Type B pancreatic cell (in vitro differentiated cells): Measurements from ENCODE around the gene CDH18. TPM values are rescaled to one million over a fixed set of nuclear protein-coding genes. Genes with fewer than 3 reads are reported as not detected.

Experiments used
- DNase-seq: peaks from one replicate; pipeline ENCODE4 v3.0.0; 2021; ENCODE audit warnings: mixed read lengths; ENCODE audit not compliant: unreplicated experiment; ENCODE audit errors: extremely low spot score
- H3K27ac Mint-ChIP-seq: 2 replicates; pipeline ENCODE4 v1.8.0; 2021; ENCODE audit warnings: mild to moderate bottlenecking, mixed read lengths
- H3K27me3 Mint-ChIP-seq: 2 replicates; pipeline ENCODE4 v1.8.0; 2021; ENCODE audit warnings: mixed read lengths
- H3K36me3 Mint-ChIP-seq: 2 replicates; pipeline ENCODE4 v1.8.0; 2021; ENCODE audit warnings: mixed read lengths
- H3K4me1 Mint-ChIP-seq: one replicate; pipeline ENCODE4 v1.8.0; 2021; ENCODE audit warnings: mixed read lengths; ENCODE audit not compliant: unreplicated experiment
- H3K4me3 Mint-ChIP-seq: 2 replicates; pipeline ENCODE4 v1.8.0; 2021; ENCODE audit warnings: mild to moderate bottlenecking, mixed read lengths
- H3K9me3 Mint-ChIP-seq: 2 replicates; pipeline ENCODE4 v1.8.0; 2021; ENCODE audit warnings: mixed read lengths
- total RNA-seq: library from RNA; stranded (reverse); gene quantifications from 2 replicates; pipeline ENCODE4 v1.2.1, GENCODE V29; 2021; ENCODE audit warnings: low replicate concordance
- TF ChIP-seq, protein P1 (sequence below): fragments of 200-600 bp; sonication (generic); conservative IDR thresholded peaks from 2 replicates; pipeline ENCODE4 v1.5.0; 2021; ENCODE audit warnings: antibody characterized with exemption, mild to moderate bottlenecking

Gene CDH18
- total RNA-seq, 1 donor from 2014 or later, result 20.2 TPM

DNA sequence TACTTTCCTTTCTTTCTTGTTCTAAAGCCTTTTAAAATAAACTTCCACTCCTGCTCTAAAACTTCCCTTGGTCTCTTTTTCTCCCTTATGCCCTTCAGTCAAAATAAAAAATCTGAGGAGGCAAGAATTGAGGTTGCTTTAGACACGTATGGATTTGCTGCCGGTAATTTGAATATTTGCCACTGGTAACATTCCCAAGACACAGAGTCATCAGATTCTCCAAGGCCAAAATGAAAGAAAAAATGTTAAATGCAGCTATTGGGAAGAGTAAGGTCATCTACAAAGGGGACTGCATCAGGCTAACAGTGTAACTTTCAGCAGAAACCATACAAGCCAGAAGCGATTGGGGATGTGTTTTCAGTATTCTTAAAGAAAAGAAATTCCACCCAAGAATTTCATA, 311.1 kb downstream of the CDH18 start:
- no peak overlapping the region for H3K4me3 Mint-ChIP-seq
- TF ChIP-seq, protein P1, sequence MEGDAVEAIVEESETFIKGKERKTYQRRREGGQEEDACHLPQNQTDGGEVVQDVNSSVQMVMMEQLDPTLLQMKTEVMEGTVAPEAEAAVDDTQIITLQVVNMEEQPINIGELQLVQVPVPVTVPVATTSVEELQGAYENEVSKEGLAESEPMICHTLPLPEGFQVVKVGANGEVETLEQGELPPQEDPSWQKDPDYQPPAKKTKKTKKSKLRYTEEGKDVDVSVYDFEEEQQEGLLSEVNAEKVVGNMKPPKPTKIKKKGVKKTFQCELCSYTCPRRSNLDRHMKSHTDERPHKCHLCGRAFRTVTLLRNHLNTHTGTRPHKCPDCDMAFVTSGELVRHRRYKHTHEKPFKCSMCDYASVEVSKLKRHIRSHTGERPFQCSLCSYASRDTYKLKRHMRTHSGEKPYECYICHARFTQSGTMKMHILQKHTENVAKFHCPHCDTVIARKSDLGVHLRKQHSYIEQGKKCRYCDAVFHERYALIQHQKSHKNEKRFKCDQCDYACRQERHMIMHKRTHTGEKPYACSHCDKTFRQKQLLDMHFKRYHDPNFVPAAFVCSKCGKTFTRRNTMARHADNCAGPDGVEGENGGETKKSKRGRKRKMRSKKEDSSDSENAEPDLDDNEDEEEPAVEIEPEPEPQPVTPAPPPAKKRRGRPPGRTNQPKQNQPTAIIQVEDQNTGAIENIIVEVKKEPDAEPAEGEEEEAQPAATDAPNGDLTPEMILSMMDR, result no peak
- H3K4me1 Mint-ChIP-seq, result no peaks in the 10 kb centered on the region
- no peak overlapping the region for H3K27ac Mint-ChIP-seq
- DNase-seq, result no peak
- no peaks in the 10 kb centered on the region for H3K27me3 Mint-ChIP-seq
- peaks cover 5% of the 10 kb centered on the region for H3K9me3 Mint-ChIP-seq
- H3K36me3 Mint-ChIP-seq, result no peaks in the 10 kb centered on the region

DNA sequence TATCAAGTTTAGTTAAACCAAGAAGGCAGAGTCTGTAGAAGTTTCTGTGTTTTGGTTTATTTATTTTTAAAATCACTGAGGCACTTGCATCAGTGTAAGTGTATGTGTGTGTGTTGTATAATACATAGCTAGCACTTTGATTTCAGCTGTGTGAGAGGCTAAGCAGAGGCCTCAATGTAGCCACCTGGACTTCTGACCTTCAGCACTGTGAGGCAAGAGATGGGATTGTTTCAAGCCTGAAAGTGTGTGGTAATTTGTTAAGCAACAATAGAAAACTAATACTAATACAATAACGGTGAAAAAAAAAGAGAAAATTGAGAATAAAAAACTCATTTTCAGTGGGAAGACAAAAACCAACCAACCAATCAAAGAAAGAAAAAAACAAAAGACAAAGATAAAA, 327.3 kb downstream of the CDH18 start:
- H3K27ac Mint-ChIP-seq, result no peak overlapping the region
- TF ChIP-seq, protein P1, result no peak
- H3K4me3 Mint-ChIP-seq, result no peak overlapping the region
- no peaks in the 10 kb centered on the region for H3K9me3 Mint-ChIP-seq
- no peaks in the 10 kb centered on the region for H3K4me1 Mint-ChIP-seq
- no peaks in the 10 kb centered on the region for H3K36me3 Mint-ChIP-seq
- H3K27me3 Mint-ChIP-seq, result no peaks in the 10 kb centered on the region
- no peak for DNase-seq

DNA sequence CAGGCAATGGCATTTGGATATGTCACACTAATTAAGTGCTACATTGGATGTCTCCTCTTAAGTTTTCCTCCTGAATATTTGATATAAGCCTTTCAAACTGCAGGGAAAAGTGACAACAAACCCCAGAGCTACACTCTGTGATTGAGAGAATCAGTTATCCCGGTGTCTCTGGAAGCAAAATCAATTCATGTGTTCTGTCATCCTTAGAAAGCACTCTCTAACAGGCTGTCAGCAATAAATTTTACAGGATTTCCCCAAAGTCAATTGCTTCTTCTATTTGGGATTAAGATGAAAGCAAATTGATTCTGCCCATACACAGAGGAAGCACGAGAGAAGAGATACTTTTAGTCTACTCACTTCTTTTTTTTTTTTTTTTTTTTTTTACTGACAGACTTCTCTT, 332.4 kb downstream of the CDH18 start:
- H3K36me3 Mint-ChIP-seq, result no peaks in the 10 kb centered on the region
- no peak for DNase-seq
- H3K4me3 Mint-ChIP-seq, result no peak overlapping the region
- TF ChIP-seq, protein P1, result no peak
- H3K27me3 Mint-ChIP-seq, result no peaks in the 10 kb centered on the region
- H3K27ac Mint-ChIP-seq, result no peak overlapping the region
- no peaks in the 10 kb centered on the region for H3K9me3 Mint-ChIP-seq
- H3K4me1 Mint-ChIP-seq, result no peaks in the 10 kb centered on the region

DNA sequence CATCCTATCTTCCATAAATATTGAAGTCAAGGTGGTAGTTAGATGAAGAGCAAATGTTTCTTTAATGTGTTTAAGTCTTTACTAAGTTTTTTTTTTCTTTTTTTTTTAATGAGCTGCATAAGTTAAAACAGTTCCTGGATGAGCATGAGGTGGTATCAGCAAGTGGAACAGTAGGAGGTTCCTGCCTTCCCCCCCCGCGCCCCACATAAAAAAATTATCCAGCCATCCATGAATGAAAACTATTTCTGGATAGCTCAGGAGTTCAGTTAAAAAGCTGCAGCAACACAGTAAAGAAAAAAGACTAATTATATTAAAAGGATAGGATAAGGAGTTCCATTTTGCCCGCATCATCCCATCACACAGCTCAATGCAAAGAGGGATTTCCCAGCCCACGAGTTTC, 349.5 kb downstream of the CDH18 start:
- H3K4me3 Mint-ChIP-seq, result no peak overlapping the region
- no peak for DNase-seq
- H3K4me1 Mint-ChIP-seq, result no peaks in the 10 kb centered on the region
- TF ChIP-seq, protein P1, result no peak
- no peaks in the 10 kb centered on the region for H3K9me3 Mint-ChIP-seq
- H3K36me3 Mint-ChIP-seq, result no peaks in the 10 kb centered on the region
- no peaks in the 10 kb centered on the region for H3K27me3 Mint-ChIP-seq
- H3K27ac Mint-ChIP-seq, result no peak overlapping the region

DNA sequence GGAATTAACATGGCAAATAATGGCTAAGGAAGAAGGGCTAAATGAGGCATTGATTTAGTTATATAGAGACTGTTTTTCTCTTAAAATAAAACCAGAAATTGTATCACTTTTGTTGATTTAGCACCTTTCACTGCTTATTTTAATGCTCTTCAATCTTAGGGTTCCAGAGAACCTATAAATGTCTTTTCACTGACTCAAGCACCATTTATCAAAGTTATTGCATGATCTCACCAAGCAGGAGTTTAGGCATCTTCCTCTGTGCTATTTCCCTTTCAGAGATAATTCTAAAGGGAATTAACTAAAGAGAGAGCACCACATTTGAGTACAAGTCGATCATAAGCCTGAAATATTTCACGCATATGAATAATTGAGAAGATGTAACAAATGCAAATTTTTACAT, 357.1 kb downstream of the CDH18 start:
- DNase-seq, result no peak
- no peaks in the 10 kb centered on the region for H3K36me3 Mint-ChIP-seq
- H3K4me3 Mint-ChIP-seq, result no peak overlapping the region
- no peaks in the 10 kb centered on the region for H3K4me1 Mint-ChIP-seq
- no peaks in the 10 kb centered on the region for H3K9me3 Mint-ChIP-seq
- no peak overlapping the region for H3K27ac Mint-ChIP-seq
- no peaks in the 10 kb centered on the region for H3K27me3 Mint-ChIP-seq
- TF ChIP-seq, protein P1, result no peak

DNA sequence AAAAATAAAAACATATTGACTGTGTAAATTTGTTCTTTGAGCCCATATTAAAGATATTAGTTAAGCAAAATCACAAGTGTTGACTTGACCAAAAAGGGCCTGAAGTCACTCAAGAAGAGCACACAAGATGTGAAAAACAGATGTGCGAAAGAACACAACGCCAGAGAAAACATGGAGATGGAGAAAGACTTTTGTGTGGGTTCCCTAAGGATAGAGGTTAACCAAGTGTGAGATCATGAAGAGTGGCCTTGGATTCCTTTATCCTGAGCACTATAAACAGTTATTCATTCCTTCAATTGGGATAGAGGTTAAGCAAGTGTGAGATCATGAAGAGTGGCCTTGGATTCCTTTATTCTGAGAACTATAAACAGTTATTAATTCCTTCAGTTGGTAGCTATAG, 361.8 kb downstream of the CDH18 start:
- DNase-seq, result no peak
- TF ChIP-seq, protein P1, result no peak
- no peaks in the 10 kb centered on the region for H3K4me1 Mint-ChIP-seq
- no peaks in the 10 kb centered on the region for H3K9me3 Mint-ChIP-seq
- H3K4me3 Mint-ChIP-seq, result no peak overlapping the region
- H3K36me3 Mint-ChIP-seq, result no peaks in the 10 kb centered on the region
- H3K27me3 Mint-ChIP-seq, result no peaks in the 10 kb centered on the region
- H3K27ac Mint-ChIP-seq, result no peak overlapping the region
